DND-41 (cell line): Measurements from ENCODE around the gene STK32B.

Source experiments
- CTCF ChIP-seq: IDR thresholded peaks from 2 replicates; pipeline ENCODE4 v1.5.1; 2012; ENCODE audit warnings: borderline replicate concordance, low read length, moderate library complexity, mild to moderate bottlenecking; ENCODE audit not compliant: poor library complexity, severe bottlenecking; ENCODE audit errors: extremely low read depth
- EZH2 ChIP-seq: IDR thresholded peaks from 3 replicates; pipeline ENCODE4 v1.6.1; 2012; ENCODE audit warnings: borderline replicate concordance, low read depth, mild to moderate bottlenecking, moderate library complexity, low read length, inconsistent platforms; ENCODE audit not compliant: severe bottlenecking

GRCh38 chr4:5030927-5031326, 20.4 kb upstream of the STK32B start:
- no peak for TF ChIP-seq CTCF
- TF ChIP-seq EZH2, result no peak
